H9 (cell line): Measurements from ENCODE around the gene NEURL1. TPM values are rescaled to one million over a fixed set of nuclear protein-coding genes. Genes with fewer than 3 reads are reported as not detected.

Experiments used
- DNase-seq: peaks from one replicate; pipeline ENCODE4 v3.0.0-alpha.2; 2017
- H2AFZ ChIP-seq: one replicate; pipeline ENCODE4 v1.6.1; 2013; ENCODE audit warnings: mild to moderate bottlenecking, low read length, control low read depth, moderate library complexity
- H2AK5ac ChIP-seq: 2 replicates; pipeline ENCODE4 v1.6.1; 2013; ENCODE audit warnings: low read length, control low read depth, mixed read lengths; ENCODE audit not compliant: insufficient read length
- H2BK120ac ChIP-seq: one replicate; pipeline ENCODE4 v1.6.1; 2013; ENCODE audit warnings: low read depth, mild to moderate bottlenecking, low read length, control low read depth, inconsistent platforms; ENCODE audit not compliant: poor library complexity, severe bottlenecking
- H2BK12ac ChIP-seq: 2 replicates; pipeline ENCODE4 v1.6.1; 2013; ENCODE audit warnings: low read length, control low read depth, mixed read lengths, low read depth; ENCODE audit not compliant: insufficient read length
- H2BK15ac ChIP-seq: 2 replicates; pipeline ENCODE4 v1.6.1; 2013; ENCODE audit warnings: low read depth, low read length, control low read depth
- H2BK20ac ChIP-seq: one replicate; pipeline ENCODE4 v1.6.1; 2013; ENCODE audit warnings: low read depth, mild to moderate bottlenecking, low read length, control low read depth, inconsistent platforms; ENCODE audit not compliant: poor library complexity, severe bottlenecking
- H2BK5ac ChIP-seq: 2 replicates; pipeline ENCODE4 v1.6.1; 2013; ENCODE audit warnings: low read length, control low read depth, mixed read lengths; ENCODE audit not compliant: insufficient read length
- H3K14ac ChIP-seq: 2 replicates; pipeline ENCODE4 v1.6.1; 2013; ENCODE audit warnings: low read length, control low read depth; ENCODE audit not compliant: insufficient read depth
- H3K18ac ChIP-seq: 2 replicates; pipeline ENCODE4 v1.6.1; 2013; ENCODE audit warnings: low read depth, mild to moderate bottlenecking, mixed read lengths, low read length, control low read depth; ENCODE audit not compliant: insufficient read length
- H3K23ac ChIP-seq: 2 replicates; pipeline ENCODE4 v1.6.1; 2013; ENCODE audit warnings: low read length, control low read depth, mixed read lengths, low read depth; ENCODE audit not compliant: insufficient read length
- H3K23me2 ChIP-seq: 2 replicates; pipeline ENCODE4 v1.6.1; 2013; ENCODE audit warnings: low read depth, mild to moderate bottlenecking, mixed read lengths, low read length, control low read depth; ENCODE audit not compliant: insufficient read length, poor library complexity, severe bottlenecking
- H3K27ac ChIP-seq: 2 replicates; pipeline ENCODE4 v1.5.1; 2013; ENCODE audit warnings: low read length, control low read depth, mixed read lengths, low read depth; ENCODE audit not compliant: insufficient read length
- H3K27me3 ChIP-seq: 2 replicates; pipeline ENCODE4 v1.6.1; 2013; ENCODE audit warnings: low read length, control low read depth, inconsistent platforms; ENCODE audit not compliant: insufficient read depth
- H3K4ac ChIP-seq: 2 replicates; pipeline ENCODE4 v1.6.1; 2013; ENCODE audit warnings: low read depth, mild to moderate bottlenecking, control low read depth, inconsistent platforms, low read length, moderate library complexity
- H3K4me1 ChIP-seq: 2 replicates; pipeline ENCODE4 v1.6.1; 2013; ENCODE audit warnings: low read length, control low read depth, inconsistent platforms; ENCODE audit not compliant: insufficient read depth
- H3K4me2 ChIP-seq: 2 replicates; pipeline ENCODE4 v1.6.1; 2013; ENCODE audit warnings: low read length, control low read depth, mixed read lengths; ENCODE audit not compliant: insufficient read length, insufficient read depth
- H3K56ac ChIP-seq: 2 replicates; pipeline ENCODE4 v1.6.1; 2013; ENCODE audit warnings: low read depth, mild to moderate bottlenecking, mixed read lengths, low read length, control low read depth; ENCODE audit not compliant: insufficient read length
- H3K79me1 ChIP-seq: 2 replicates; pipeline ENCODE4 v1.6.1; 2013; ENCODE audit warnings: low read depth, mild to moderate bottlenecking, moderate library complexity, low read length, control low read depth, inconsistent platforms; ENCODE audit not compliant: insufficient read depth, poor library complexity, severe bottlenecking
- H3K79me2 ChIP-seq: 2 replicates; pipeline ENCODE4 v1.6.1; 2013; ENCODE audit warnings: low read length, control low read depth, inconsistent platforms; ENCODE audit not compliant: insufficient read depth
- H3K9ac ChIP-seq: 2 replicates; pipeline ENCODE4 v1.6.1; 2013; ENCODE audit warnings: low read length, control low read depth, mixed read lengths; ENCODE audit not compliant: insufficient read length; ENCODE audit errors: extremely low read depth
- H3K9me3 ChIP-seq: one replicate; pipeline ENCODE4 v1.6.1; 2013; ENCODE audit warnings: low read depth, low read length, inconsistent platforms; ENCODE audit not compliant: control insufficient read depth
- H3T11ph ChIP-seq: one replicate; pipeline ENCODE4 v1.6.1; 2013; ENCODE audit warnings: mild to moderate bottlenecking, low read length, control low read depth, inconsistent platforms
- H4K20me1 ChIP-seq: one replicate; pipeline ENCODE4 v1.6.1; 2013; ENCODE audit not compliant: control insufficient read depth, insufficient read length, insufficient read depth
- H4K5ac ChIP-seq: 2 replicates; pipeline ENCODE4 v1.6.1; 2013; ENCODE audit warnings: low read depth, mild to moderate bottlenecking, mixed read lengths, low read length, control low read depth; ENCODE audit not compliant: insufficient read length
- H4K8ac ChIP-seq: replicated peaks from 2 replicates; pipeline ENCODE4 v1.6.1; 2013; ENCODE audit warnings: low read length, control low read depth, mixed read lengths, low read depth; ENCODE audit not compliant: insufficient read length
- H4K91ac ChIP-seq: 2 replicates; pipeline ENCODE4 v1.6.1; 2013; ENCODE audit warnings: low read depth, mild to moderate bottlenecking, moderate library complexity, mixed read lengths, low read length, control low read depth; ENCODE audit not compliant: insufficient read length
- H3K27ac Mint-ChIP-seq, 3 experiments: 2 replicates in 2 of 3; 3 replicates in 1 of 3; pipeline ENCODE4 v1.8.0; 2020 to 2021; ENCODE audit warnings: mixed read lengths in 3 of 3, mild to moderate bottlenecking in 1 of 3, moderate library complexity in 1 of 3
- H3K27me3 Mint-ChIP-seq: 2 replicates; pipeline ENCODE4 v1.8.0; 2021; ENCODE audit warnings: low read depth, mild to moderate bottlenecking, moderate library complexity, mixed read lengths
- H3K36me3 Mint-ChIP-seq, 3 experiments: 2 replicates in 2 of 3; 3 replicates in 1 of 3; pipeline ENCODE4 v1.8.0; 2020 to 2021; ENCODE audit warnings: low read depth in 3 of 3, mixed read lengths in 3 of 3; ENCODE audit not compliant: insufficient read depth in 1 of 3
- H3K4me1 Mint-ChIP-seq, 2 experiments: 2 replicates each; pipeline ENCODE4 v1.8.0; 2020; ENCODE audit warnings: mixed read lengths in 2 of 2
- H3K4me3 Mint-ChIP-seq, 2 experiments: 2 replicates in 1 of 2; 3 replicates in 1 of 2; pipeline ENCODE4 v1.8.0; 2020 to 2021; ENCODE audit warnings: mild to moderate bottlenecking in 2 of 2, mixed read lengths in 2 of 2, moderate library complexity in 1 of 2
- H3K9me3 Mint-ChIP-seq, 2 experiments: 2 replicates in 1 of 2; 3 replicates in 1 of 2; pipeline ENCODE4 v1.8.0; 2020; ENCODE audit warnings: mild to moderate bottlenecking in 2 of 2, mixed read lengths in 2 of 2, moderate library complexity in 1 of 2
- CTCF ChIP-seq: fragments of 200-600 bp; sonication (generic); conservative IDR thresholded peaks from 3 replicates; pipeline ENCODE4 v1.8.0; 2021; ENCODE audit warnings: antibody characterized with exemption, mild to moderate bottlenecking
- WGBS: extraction: QIAGEN DNeasy Blood & Tissue Kit; methylation state at CpG from one replicate; pipeline ENCODE4 v1.1.7; 2013; ENCODE audit warnings: missing lambda C conversion rate, low lambda C conversion rate, mixed read lengths; ENCODE audit not compliant: insufficient read length; ENCODE audit errors: extremely low coverage; 5-methylcytosine and 5-hydroxymethylcytosine counted together
- total RNA-seq: library from RNA; stranded (reverse); gene quantifications from 2 replicates; pipeline ENCODE4 v1.2.1, GENCODE V29; 2021

NEURL1 gene
- total RNA-seq, 1 experiment from 2014 or later: 1.2 TPM

- H3K27ac ChIP-seq: no peak overlapping the region
- H3K14ac ChIP-seq: no peak overlapping the region
- no peak overlapping the region for H3K27ac Mint-ChIP-seq
- no peak overlapping the region for H3K23ac ChIP-seq
- H3K36me3 Mint-ChIP-seq: no peaks in the 10 kb centered on the region
- H3K9me3 Mint-ChIP-seq: no peaks in the 10 kb centered on the region
- no peaks in the 10 kb centered on the region for H4K20me1 ChIP-seq
- no peaks in the 10 kb centered on the region; the same call in 1 of the 2 replicates for H3K27me3 Mint-ChIP-seq
- H2BK20ac ChIP-seq: no peak overlapping the region
- DNase-seq: no peak
- no peak overlapping the region for H3K4me2 ChIP-seq
- no peak overlapping the region for H4K91ac ChIP-seq
- no peaks in the 10 kb centered on the region for H3K27me3 ChIP-seq
- no peak overlapping the region for H2BK5ac ChIP-seq
- no peak overlapping the region for H3K18ac ChIP-seq
- no peak overlapping the region for H3K4ac ChIP-seq
- H4K5ac ChIP-seq: no peak overlapping the region
- H2AK5ac ChIP-seq: no peak overlapping the region
- no peaks in the 10 kb centered on the region for H3K79me1 ChIP-seq
- H3K23me2 ChIP-seq: no peaks in the 10 kb centered on the region
- H2BK15ac ChIP-seq: no peak overlapping the region
- no peak overlapping the region for H3K56ac ChIP-seq
- H3K4me1 ChIP-seq: no peaks in the 10 kb centered on the region
- H3K4me3 Mint-ChIP-seq: no peak overlapping the region
- no peak overlapping the region for H2AFZ ChIP-seq
- H3K9me3 ChIP-seq: no peaks in the 10 kb centered on the region
- H2BK12ac ChIP-seq: no peak overlapping the region
- H4K8ac ChIP-seq: no peak overlapping the region
- H3T11ph ChIP-seq: no peak overlapping the region
- H2BK120ac ChIP-seq: no peak overlapping the region
- no peak for TF ChIP-seq CTCF
- no CpG with 5 or more reads among the region's 1 CpG for WGBS
- peaks cover 0 to 6% of the 10 kb centered on the region in 2 experiments; a peak in 2 of 4 replicates for H3K4me1 Mint-ChIP-seq
- no peaks in the 10 kb centered on the region for H3K79me2 ChIP-seq
- no peak overlapping the region for H3K9ac ChIP-seq
Observed at GRCh38 chr10:103576076-103576471, 82.6 kb downstream of the NEURL1 start.
